K562 (cell line): ENCODE results near the gene SFI1. TPM values are rescaled to one million over a fixed set of nuclear protein-coding genes. Genes with fewer than 3 reads are reported as not detected.

Source experiments
- ATAC-seq: fragments of 200-7000 bp; cut with Tn5 transposase; 3 replicates; pipeline ENCODE4 v1.9.1; 2020; ENCODE audit warnings: moderate library complexity
- BruUV-seq: library from RNA; stranded (reverse); fragments of 400-500 nt; replicated peaks from 2 replicates; lab custom pipeline; 2021; lab: Mats Ljungman, UMichigan
- CTCF ChIA-PET: fragments of 300-600 bp; formaldehyde crosslinking; extraction: SDS; loops from one replicate; lab custom pipeline; 2021; ENCODE audit warnings: low intra/inter-chr PET ratio; lab: Yijun Ruan, JAX
- POLR2A ChIA-PET: fragments of 300-600, 350-650 bp; sonication (Branson Sonifier 250); formaldehyde crosslinking; extraction: SDS; loops from one replicate; lab custom pipeline; 2021; ENCODE audit warnings: antibody characterized with exemption, inconsistent platforms; lab: Yijun Ruan, JAX
- DNase-seq, 4 experiments: peaks; one replicate each; pipeline versions ENCODE4 v3.0.0 to v3.0.0-alpha.2; 2011 to 2018; ENCODE audit warnings: low spot score in 3 of 4, mixed read lengths in 3 of 4; ENCODE audit errors: extremely low read depth in 1 of 4
- FAIRE-seq: peaks from 2 replicates; lab custom pipeline; 2011; peaks lifted over from hg19 to GRCh38; lab: Jason Lieb, UNC
- H2AFZ ChIP-seq: 2 replicates; pipeline ENCODE4 v1.6.0; 2011; ENCODE audit warnings: low read depth, low read length, control low read depth, inconsistent platforms
- H3K27ac ChIP-seq: fragments of 200-600 bp; 3 replicates; pipeline ENCODE4 v1.8.0; 2011; ENCODE audit warnings: low read depth, mild to moderate bottlenecking, control low read depth, inconsistent platforms, low read length, moderate library complexity, mixed read lengths; ENCODE audit errors: extremely low read depth
- H3K27me3 ChIP-seq, 2 experiments: fragments of 300-600 bp in 1 of 2; 2 replicates in 1 of 2; 3 replicates in 1 of 2; pipeline versions ENCODE4 v1.6.0 to v1.8.0; 2011; ENCODE audit warnings: inconsistent platforms in 2 of 2, low read length in 2 of 2, mild to moderate bottlenecking in 1 of 2, mixed read lengths in 1 of 2, moderate library complexity in 1 of 2; ENCODE audit not compliant: control insufficient read depth in 2 of 2, insufficient read depth in 2 of 2
- H3K36me3 ChIP-seq: fragments of 300-600 bp; 3 replicates; pipeline ENCODE4 v1.8.0; 2011; ENCODE audit warnings: mild to moderate bottlenecking, low read length, inconsistent platforms; ENCODE audit not compliant: control insufficient read depth, insufficient read depth
- H3K4me1 ChIP-seq, 2 experiments: fragments of 200-600 bp in 1 of 2; replicated peaks in 1 of 2; 2 replicates in 1 of 2; 3 replicates in 1 of 2; pipeline versions ENCODE4 v1.5.1 to v1.8.0; 2011; ENCODE audit warnings: inconsistent platforms in 2 of 2, low read length in 2 of 2, mild to moderate bottlenecking in 1 of 2, mixed read lengths in 1 of 2, moderate library complexity in 1 of 2; ENCODE audit not compliant: control insufficient read depth in 2 of 2, insufficient read depth in 2 of 2
- H3K4me2 ChIP-seq: 2 replicates; pipeline ENCODE4 v1.6.1; 2011; ENCODE audit warnings: low read length, control low read depth, inconsistent platforms, mixed read lengths; ENCODE audit not compliant: insufficient read depth
- H3K4me3 ChIP-seq: fragments of 200-600 bp; sonication (generic), shearing (Covaris generic); 2 replicates; pipeline ENCODE4 v1.5.1; 2016; ENCODE audit warnings: control low read depth, inconsistent platforms
- H3K79me2 ChIP-seq: fragments of 200-600 bp; 3 replicates; pipeline ENCODE4 v1.8.0; 2011; ENCODE audit warnings: low read length, inconsistent platforms; ENCODE audit not compliant: control insufficient read depth, insufficient read depth
- H3K9ac ChIP-seq, 2 experiments: 2 replicates each; pipeline versions ENCODE4 v1.6.0 to v1.6.1; 2011; ENCODE audit warnings: low read depth in 2 of 2, low read length in 2 of 2, control low read depth in 1 of 2, inconsistent platforms in 1 of 2, mild to moderate bottlenecking in 1 of 2, mixed read lengths in 1 of 2; ENCODE audit not compliant: insufficient read depth in 1 of 2
- H3K9me1 ChIP-seq: one replicate; pipeline ENCODE4 v1.6.0; 2011; ENCODE audit warnings: inconsistent platforms, mild to moderate bottlenecking, low read length, moderate library complexity; ENCODE audit not compliant: control insufficient read depth, insufficient read depth
- H3K9me3 ChIP-seq: replicated peaks from 2 replicates; pipeline ENCODE4 v1.5.1; 2011; ENCODE audit warnings: low read depth, low read length, inconsistent platforms; ENCODE audit not compliant: control insufficient read depth, insufficient read depth
- H4K20me1 ChIP-seq: replicated peaks from 2 replicates; pipeline ENCODE4 v1.6.1; 2011; ENCODE audit warnings: low read length, inconsistent platforms, mixed read lengths; ENCODE audit not compliant: control insufficient read depth, insufficient read depth
- POLR2G ChIP-seq: fragments of 200-400 bp; formaldehyde crosslinking; IDR thresholded peaks from 2 replicates; pipeline ENCODE4 v1.6.1; 2017; ENCODE audit warnings: low read depth, mild to moderate bottlenecking, antibody characterized with exemption, low read length, moderate library complexity
- RBFOX2 ChIP-seq: fragments of 200-400 bp; formaldehyde crosslinking; IDR thresholded peaks from 2 replicates; pipeline ENCODE4 v1.6.1; 2017; ENCODE audit warnings: low read depth, mild to moderate bottlenecking, low read length, moderate library complexity
- RBM22 ChIP-seq: fragments of 200-400 bp; formaldehyde crosslinking; IDR thresholded peaks from 2 replicates; pipeline ENCODE4 v1.6.1; 2018; ENCODE audit warnings: low read length, low read depth; ENCODE audit not compliant: poor library complexity, severe bottlenecking
- ZNF507 ChIP-seq: conservative IDR thresholded peaks from 2 replicates; pipeline ENCODE4 v1.6.1; 2017; ENCODE audit warnings: missing genetic modification characterization, missing compliant biosample characterization
- WGBS: fragments of 100-300 bp; shearing (Covaris generic); methylation state at CpG from one replicate; pipeline ENCODE4 v1.1.6; 2016; ENCODE audit warnings: low coverage, mixed read lengths; ENCODE audit not compliant: insufficient coverage; ENCODE audit errors: missing lambda C conversion rate; 5-methylcytosine and 5-hydroxymethylcytosine counted together
- in situ Hi-C: fragments of 300-500 bp; cut with MboI; formaldehyde crosslinking; loops from 4 replicates; pipeline ENCODE4 v1.15.0; 2018; ENCODE audit warnings: inconsistent platforms, mixed read lengths
- intact Hi-C: fragments of 100-400 bp; cut with micrococcal nuclease; formaldehyde crosslinking; loops from 2 replicates; pipeline ENCODE4 v1.14.2; 2022
- polyA plus RNA-seq, 8 experiments: library from polyadenylated mRNA; depleted of rRNA in 4 of 8; stranded (reverse) in 5 of 8; unstranded in 3 of 8; fragments of >200 nt; fragmentation: Nextera tagmentation in 2 of 8; fragmentation: Illumina TruSeq in 1 of 8; extraction: Ambion mirVana in 2 of 8; extraction: Trizol in 1 of 8; gene quantifications; 2 replicates each; pipeline versions ENCODE4 v1.2.1 to v1.2.3, GENCODE V29; 2011 to 2014; ENCODE audit warnings: inconsistent platforms in 1 of 8, missing spikeins in 1 of 8
- total RNA-seq, 7 experiments: library from RNA; depleted of rRNA in 6 of 7; stranded (reverse); fragments of >200 nt in 6 of 7; fragmentation: Illumina TruSeq in 2 of 7; extraction: Trizol in 2 of 7; gene quantifications; 2 replicates each; pipeline versions ENCODE4 v1.2.1 to v1.2.3, GENCODE V29; 2011 to 2021; ENCODE audit warnings: low replicate concordance in 1 of 7

Gene SFI1
- total and polyA plus RNA-seq, 9 of the 15 experiments (the other 6 are each of a cell fraction or from before 2014, with no cell fraction given), result 3.0 to 25.6 (median 14.1) TPM

DNA sequence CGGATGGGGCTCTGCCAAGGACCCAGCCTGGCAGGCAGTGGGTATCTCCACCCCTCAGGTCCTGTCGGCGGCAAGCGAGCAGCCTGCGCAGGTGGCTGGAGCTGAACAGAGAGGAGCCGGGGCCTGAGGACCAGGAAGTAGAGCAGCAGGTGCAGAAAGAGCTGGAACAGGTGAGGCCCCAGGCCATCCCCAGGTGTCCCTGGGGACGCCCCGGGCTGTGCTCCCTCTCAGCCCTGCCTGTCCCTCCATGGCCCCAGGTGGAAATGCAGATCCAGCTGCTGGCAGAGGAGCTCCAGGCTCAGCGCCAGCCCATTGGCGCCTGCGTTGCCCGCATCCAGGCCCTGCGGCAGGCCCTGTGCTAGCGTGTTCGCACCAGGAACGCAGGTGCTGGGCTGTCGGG lies 121.7 kb downstream of the SFI1 start:
- Histone ChIP-seq H3K9me1 (no peaks in the 10 kb centered on the region), H3K9me3 (no peaks in the 10 kb centered on the region), H3K9ac (no peak overlapping the region), H3K27me3 (no peaks in the 10 kb centered on the region), H3K27ac (no peak overlapping the region)
- FAIRE-seq, result no peak
- TF ChIP-seq ZNF507 (no peak), RBFOX2 (0 out of 2 replicates have a peak, but pooled peaks have one; percentile 31), POLR2G (peak; percentile 73), RBM22 (peak; percentile 89)
- TF ChIP-seq, all 486 proteins: peak for 3
- H3K4me1 ChIP-seq, result peaks cover 0 to 53% of the 10 kb centered on the region in 2 experiments; a peak in 3 of 5 replicates
- no peaks in the 10 kb centered on the region; the same call in 1 of the 2 replicates for H4K20me1 ChIP-seq
- WGBS, result 93% methylated on average over 14 of the region's 17 CpGs
- no TSS peak for BruUV-seq
- ATAC-seq (no peak), DNase-seq (no peak)
- in situ Hi-C loops, result no loop called here
- H3K4me3 ChIP-seq, result no peak overlapping the region
- intact Hi-C loops, result no loop called here
- CTCF ChIA-PET, result no interaction called here
- H3K36me3 ChIP-seq, result peaks cover 61% of the 10 kb centered on the region; the same call in 2 of the 3 replicates
- POLR2A ChIA-PET, result interaction anchor here (1.0 to 1.4 kb wide), 4 partner anchors 9 to 18 kb away, joined by 3 to 4 read pairs (median 4); no protein-coding TSS in a partner anchor
- no peak overlapping the region for H2AFZ ChIP-seq
- H3K79me2 ChIP-seq, result peaks cover 12% of the 10 kb centered on the region
- no peak overlapping the region for H3K4me2 ChIP-seq
